Measurements from ENCODE around the gene SLC9A8. TPM values are rescaled to one million over a fixed set of nuclear protein-coding genes. Genes with fewer than 3 reads are reported as not detected.

SLC9A8 gene
- total and polyA plus RNA-seq, 2 of the 8 experiments (the other 6 are each of a cell fraction or from before 2014, with no cell fraction given) = 3.2 to 6.2 TPM

DNA sequence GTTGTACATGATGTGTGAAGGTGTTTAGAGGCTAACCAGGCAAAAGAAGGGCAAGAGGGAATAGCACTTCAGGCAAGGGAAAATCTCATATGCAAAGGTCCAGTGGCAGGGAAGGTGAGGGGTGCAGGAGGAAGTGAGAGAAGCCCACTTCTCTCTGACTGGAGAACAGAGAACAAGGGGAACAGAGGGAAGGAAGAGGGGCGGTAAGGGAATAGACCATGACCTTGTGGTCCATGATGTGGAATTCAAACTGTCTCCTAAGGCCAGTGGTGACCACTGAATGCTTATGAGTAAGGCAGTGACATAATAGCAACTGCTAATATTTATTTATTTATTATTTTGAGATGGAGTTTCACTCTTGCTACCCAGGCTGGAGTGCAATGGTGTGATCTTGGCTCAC lies 20.6 kb upstream of the SLC9A8 start:
- no peak overlapping the region for H4K91ac ChIP-seq (replicated peaks; ENCODE audit: insufficient read length, low read length)
- DNase-seq (ENCODE audit: low read depth in 1 of 2, low spot score in 2 of 2) (no peak), FAIRE-seq (no peak)
- no peak overlapping the region for H4K5ac ChIP-seq (ENCODE audit: insufficient read length, low read depth, low read length)
- H2AK5ac ChIP-seq (ENCODE audit: low read depth, low read length) = no peak overlapping the region
- no peak overlapping the region for H3K4me2 ChIP-seq (ENCODE audit: insufficient read depth in 1 of 2, low read depth in 2 of 2, low read length in 2 of 2)
- H3K79me2 ChIP-seq (ENCODE audit: control insufficient read depth in 1 of 2, insufficient read depth in 2 of 2, low read length in 2 of 2) = no peaks in the 10 kb centered on the region
- no peak overlapping the region for H3K14ac ChIP-seq (ENCODE audit: insufficient read length)
- H3K79me1 ChIP-seq (ENCODE audit: low read depth, low read length) = no peaks in the 10 kb centered on the region
- H2AFZ ChIP-seq (ENCODE audit: low read length) = no peak overlapping the region; the same call in 1 of the 2 replicates
- CTCF ChIA-PET (ENCODE audit: partially characterized antibody) = interaction anchor here (1.4 to 2.2 kb wide), 3 partner anchors 17 to 184 kb away, joined by 3 to 7 read pairs (median 3); no protein-coding TSS in a partner anchor
- WGBS, 2 experiments (ENCODE audit: extremely low coverage in 1 of 2, insufficient coverage in 1 of 2, insufficient read length in 1 of 2, insufficient replicate concordance in 2 of 2, low coverage in 1 of 2, low lambda C conversion rate in 2 of 2, missing lambda C conversion rate in 1 of 2) = 100% methylated on average over 1 of the region's 1 CpG; no CpG with 5 or more reads in 1 of the 2 experiments
- no peak overlapping the region for H3K56ac ChIP-seq (replicated peaks; ENCODE audit: insufficient read length, low read depth, low read length)
- no peaks in the 10 kb centered on the region for H3K27me3 ChIP-seq (replicated peaks in 1 of 4; ENCODE audit: control insufficient read depth in 3 of 4, extremely low read depth in 1 of 4, insufficient read depth in 3 of 4, low read length in 3 of 4)
- H2BK15ac ChIP-seq (ENCODE audit: low read length) = no peak overlapping the region
- H3K4me1 ChIP-seq (replicated peaks in 1 of 4; ENCODE audit: control insufficient read depth in 3 of 4, insufficient read depth in 4 of 4, low read length in 3 of 4) = no peaks in the 10 kb centered on the region; a peak in 1 of 7 replicates
- no peak overlapping the region for H3K4me3 ChIP-seq (ENCODE audit: extremely low read depth in 1 of 4, insufficient read depth in 2 of 4, low read depth in 3 of 4, low read length in 4 of 4)
- H3K23ac ChIP-seq (ENCODE audit: insufficient read length) = no peak overlapping the region
- H3K27ac ChIP-seq (ENCODE audit: low read depth, low read length) = no peak overlapping the region
- H2BK20ac ChIP-seq (ENCODE audit: low read length) = no peak overlapping the region
- H3K23me2 ChIP-seq (ENCODE audit: low read depth, low read length) = 0 out of 2 replicates have a peak, but pooled peaks cover 3% of the 10 kb centered on the region
- no peak overlapping the region for H4K8ac ChIP-seq (ENCODE audit: extremely low read depth, insufficient read depth, low read length)
- no peak overlapping the region for H3K18ac ChIP-seq (ENCODE audit: extremely low read depth, low read length)
- no peak overlapping the region for H3K4ac ChIP-seq (replicated peaks; ENCODE audit: insufficient read length, low read depth, low read length)
- H2BK5ac ChIP-seq (ENCODE audit: low read depth, low read length) = no peak overlapping the region
- no peak overlapping the region for H3K9ac ChIP-seq (replicated peaks in 1 of 4; ENCODE audit: extremely low read depth in 1 of 4, low read depth in 3 of 4, low read length in 3 of 4)
- POLR2A ChIA-PET (ENCODE audit: partially characterized antibody) = interaction anchor here (1.0 to 1.6 kb wide), 2 partner anchors 9 to 148 kb away, joined by 3 to 5 read pairs; no protein-coding TSS in a partner anchor
- no peaks in the 10 kb centered on the region for H3K9me3 ChIP-seq (ENCODE audit: insufficient read depth in 2 of 2, low read depth in 1 of 2, low read length in 1 of 2)
- no peaks in the 10 kb centered on the region for H3K36me3 ChIP-seq (ENCODE audit: control insufficient read depth in 2 of 4, insufficient read depth in 4 of 4, low read length in 3 of 4)
- 0 out of 2 replicates have a peak overlapping the region, but pooled peaks have one; percentile 50 for H2BK12ac ChIP-seq (ENCODE audit: low read depth, low read length)
- no peaks in the 10 kb centered on the region for H4K20me1 ChIP-seq (replicated peaks in 1 of 2; ENCODE audit: control insufficient read depth in 1 of 2, insufficient read depth in 2 of 2, low read length in 2 of 2)
- no peak overlapping the region for H2BK120ac ChIP-seq (replicated peaks; ENCODE audit: low read depth, low read length)
- TF ChIP-seq HDAC6 (IDR thresholded peaks at IDR 0.05; ENCODE audit: low read depth, low read length) = no peak
- TF ChIP-seq KDM1A (IDR thresholded peaks at IDR 0.05; ENCODE audit: borderline replicate concordance, low read length) = no peak
- no peak for TF ChIP-seq HDAC2 (IDR thresholded peaks at IDR 0.05; ENCODE audit: borderline replicate concordance in 1 of 2, low read depth in 2 of 2, low read length in 2 of 2)
- TF ChIP-seq JUN (IDR thresholded peaks at IDR 0.05; ENCODE audit: low read depth, low read length) = no peak
- TF ChIP-seq SP4 (IDR thresholded peaks at IDR 0.05; ENCODE audit: low read length) = no peak
- no peak for TF ChIP-seq SIX5 (IDR thresholded peaks at IDR 0.05; ENCODE audit: low read depth, low read length)
- TF ChIP-seq, protein P1, sequence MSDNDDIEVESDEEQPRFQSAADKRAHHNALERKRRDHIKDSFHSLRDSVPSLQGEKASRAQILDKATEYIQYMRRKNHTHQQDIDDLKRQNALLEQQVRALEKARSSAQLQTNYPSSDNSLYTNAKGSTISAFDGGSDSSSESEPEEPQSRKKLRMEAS (IDR thresholded peaks at IDR 0.05) = no peak
- TF ChIP-seq CHD1 (IDR thresholded peaks at IDR 0.05; ENCODE audit: low read depth, low read length) = no peak
- TF ChIP-seq RBBP5 (IDR thresholded peaks at IDR 0.05; ENCODE audit: borderline replicate concordance, low read depth, low read length) = no peak
- TF ChIP-seq TEAD4 (IDR thresholded peaks at IDR 0.05; ENCODE audit: low read depth, low read length) = no peak
- TF ChIP-seq RNF2 (IDR thresholded peaks at IDR 0.05; ENCODE audit: borderline replicate concordance, low read depth, low read length, missing control alignments, poor library complexity, severe bottlenecking) = no peak
- TF ChIP-seq POLR2A (IDR thresholded peaks at IDR 0.05; ENCODE audit: control extremely low read depth in 1 of 2, low read depth in 2 of 2, low read length in 2 of 2) = no peak
- TF ChIP-seq CREB1 (IDR thresholded peaks at IDR 0.05) = no peak
- TF ChIP-seq ASH2L (IDR thresholded peaks at IDR 0.05; ENCODE audit: low read length) = no peak
- no peak for TF ChIP-seq SP2 (IDR thresholded peaks at IDR 0.05; ENCODE audit: low read length)

Data from H1 (cell line).